Transverse colon (tissue), 4 donors: ENCODE results near the gene SCN9A. TPM values are rescaled to one million over a fixed set of nuclear protein-coding genes. Genes with fewer than 3 reads are reported as not detected.

Source experiments
- DNase-seq: peaks from one replicate; pipeline ENCODE4 v3.0.0-alpha.2; 2019
- H3K27ac ChIP-seq, 4 donors: fragments of 200-600 bp; sonication (generic); 2 replicates each; pipeline ENCODE4 v1.5.1; 2016 to 2018; ENCODE audit warnings: inconsistent platforms in 4 of 4
- H3K27me3 ChIP-seq: fragments of 200-600 bp; sonication (generic); 2 replicates; pipeline ENCODE4 v1.5.1; 2017; ENCODE audit warnings: inconsistent platforms
- H3K36me3 ChIP-seq, 4 donors: fragments of 200-600 bp; sonication (generic); 2 replicates each; pipeline ENCODE4 v1.5.1; 2017 to 2019; ENCODE audit warnings: inconsistent platforms in 4 of 4
- H3K4me1 ChIP-seq, 4 donors: fragments of 200-600 bp; sonication (generic); 2 replicates each; pipeline ENCODE4 v1.5.1; 2017 to 2020; ENCODE audit warnings: inconsistent platforms in 4 of 4
- H3K4me3 ChIP-seq, 4 donors: fragments of 200-600 bp; sonication (generic); 1 replicate in 1 of 4; 2 replicates in 3 of 4; pipeline versions ENCODE4 v1.5.1 to v1.6.1; 2017 to 2019; ENCODE audit warnings: inconsistent platforms in 4 of 4
- H3K9me3 ChIP-seq, 2 donors: fragments of 200-600 bp; sonication (generic); 2 replicates each; pipeline ENCODE4 v1.5.1; 2017 to 2019; ENCODE audit warnings: inconsistent platforms in 2 of 2
- EP300 ChIP-seq: sonication (generic); formaldehyde crosslinking; IDR thresholded peaks from one replicate; pipeline ENCODE4 v1.6.1; 2017; ENCODE audit warnings: antibody characterized with exemption, low read depth
- POLR2A ChIP-seq: fragments of 450-650 bp; IDR thresholded peaks from one replicate; pipeline ENCODE4 v1.6.1; 2016; ENCODE audit warnings: antibody characterized with exemption, mild to moderate bottlenecking, moderate library complexity
- POLR2AphosphoS5 ChIP-seq, 3 donors: sonication (generic); formaldehyde crosslinking; IDR thresholded peaks; one replicate each; pipeline ENCODE4 v1.6.1; 2016; ENCODE audit warnings: antibody characterized with exemption in 3 of 3
- WGBS, 2 donors: methylation state at CpG; one replicate each; pipeline ENCODE4 v1.1.5; 2018; ENCODE audit warnings: low coverage in 1 of 2; 5-methylcytosine and 5-hydroxymethylcytosine counted together
- in situ Hi-C, 4 donors: fragments of 200-750 bp; cut with MboI; loops; one replicate each; pipeline versions ENCODE4 v1.15.0 to v1.15.1; 2017; ENCODE audit warnings: low sequenced_read_pairs in 3 of 4, low pct_ligation_motif_present in 1 of 4, low pct_unique_long_range_greater_than_20kb in 1 of 4
- intact Hi-C: fragments of 100-400 bp; cut with DNase I; formaldehyde crosslinking; loops from one replicate; pipeline ENCODE4 v1.15.1; 2023; ENCODE audit warnings: low total_unique reads
- total RNA-seq, 4 donors: library from RNA; depleted of rRNA; stranded (reverse); fragments of >200 nt; gene quantifications; one replicate each; pipeline ENCODE4 v1.1.0, GENCODE V29; 2016
- TF ChIP-seq, protein P1 (sequence below), 5 experiments: fragments of 200-600 bp in 3 of 5; fragments of 450-650 bp in 2 of 5; sonication (generic) in 3 of 5; IDR thresholded peaks; 1 replicate in 2 of 5; 2 replicates in 3 of 5; pipeline ENCODE4 v1.5.1; 2016 to 2017; ENCODE audit warnings: antibody characterized with exemption in 5 of 5, inconsistent platforms in 3 of 5, mild to moderate bottlenecking in 2 of 5, moderate library complexity in 1 of 5

SCN9A gene
- total RNA-seq, 4 donors from 2014 or later: 13.1 to 35.8 (median 24.5) TPM

DNA sequence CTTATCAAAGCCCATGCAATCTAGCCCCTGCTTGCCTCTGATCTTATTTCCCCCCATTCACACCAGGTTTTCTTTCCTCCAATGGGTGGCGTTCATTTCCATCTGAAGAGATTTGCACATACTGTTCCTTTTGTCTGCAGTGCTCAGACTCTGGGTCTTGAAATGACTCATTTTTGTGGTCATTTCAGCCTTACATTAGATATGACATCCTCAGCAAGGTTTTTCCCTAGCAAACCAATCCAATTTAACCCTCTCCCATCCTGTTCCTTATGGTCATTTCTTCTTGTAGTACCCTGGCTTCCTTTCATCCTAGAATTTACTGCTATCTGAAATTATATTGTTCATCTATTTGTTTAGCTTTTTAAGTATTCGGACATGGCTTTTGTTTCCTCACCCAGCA is 205.4 kb downstream of the SCN9A start:
- in situ Hi-C loops: no loop called here
- TF ChIP-seq EP300 (no peak), POLR2A (no peak), POLR2AphosphoS5 (IDR thresholded peaks at IDR 0.05) (no peak)
- TF ChIP-seq, protein P1, sequence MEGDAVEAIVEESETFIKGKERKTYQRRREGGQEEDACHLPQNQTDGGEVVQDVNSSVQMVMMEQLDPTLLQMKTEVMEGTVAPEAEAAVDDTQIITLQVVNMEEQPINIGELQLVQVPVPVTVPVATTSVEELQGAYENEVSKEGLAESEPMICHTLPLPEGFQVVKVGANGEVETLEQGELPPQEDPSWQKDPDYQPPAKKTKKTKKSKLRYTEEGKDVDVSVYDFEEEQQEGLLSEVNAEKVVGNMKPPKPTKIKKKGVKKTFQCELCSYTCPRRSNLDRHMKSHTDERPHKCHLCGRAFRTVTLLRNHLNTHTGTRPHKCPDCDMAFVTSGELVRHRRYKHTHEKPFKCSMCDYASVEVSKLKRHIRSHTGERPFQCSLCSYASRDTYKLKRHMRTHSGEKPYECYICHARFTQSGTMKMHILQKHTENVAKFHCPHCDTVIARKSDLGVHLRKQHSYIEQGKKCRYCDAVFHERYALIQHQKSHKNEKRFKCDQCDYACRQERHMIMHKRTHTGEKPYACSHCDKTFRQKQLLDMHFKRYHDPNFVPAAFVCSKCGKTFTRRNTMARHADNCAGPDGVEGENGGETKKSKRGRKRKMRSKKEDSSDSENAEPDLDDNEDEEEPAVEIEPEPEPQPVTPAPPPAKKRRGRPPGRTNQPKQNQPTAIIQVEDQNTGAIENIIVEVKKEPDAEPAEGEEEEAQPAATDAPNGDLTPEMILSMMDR (IDR thresholded peaks at IDR 0.05): no peak
- WGBS, 2 donors: 65 to 72% methylated on average over 2 of the region's 2 CpGs

GRCh38 chr2:166167449-166167848 is 208.3 kb downstream of the SCN9A start:
- in situ Hi-C loops (no loop called here), intact Hi-C loops (no loop called here)
- no peak overlapping the region for H3K4me3 ChIP-seq
- 43 to 61% methylated on average over 2 of the region's 2 CpGs for WGBS, 2 donors
- H3K4me1 ChIP-seq: no peaks in the 10 kb centered on the region
- H3K36me3 ChIP-seq: no peaks in the 10 kb centered on the region
- H3K27ac ChIP-seq: no peak overlapping the region
- no peaks in the 10 kb centered on the region for H3K9me3 ChIP-seq
- DNase-seq: no peak
- no peaks in the 10 kb centered on the region for H3K27me3 ChIP-seq
- TF ChIP-seq EP300 (no peak), POLR2AphosphoS5 (IDR thresholded peaks at IDR 0.05) (no peak), POLR2A (no peak)
- TF ChIP-seq, protein P1 (IDR thresholded peaks at IDR 0.05): no peak

More for the DNA sequence above, 205.4 kb downstream of the SCN9A start:
- H3K9me3 ChIP-seq: no peaks in the 10 kb centered on the region
- H3K36me3 ChIP-seq: no peaks in the 10 kb centered on the region
- H3K4me3 ChIP-seq: no peak overlapping the region
- intact Hi-C loops: no loop called here
- H3K4me1 ChIP-seq: no peaks in the 10 kb centered on the region
- no peaks in the 10 kb centered on the region for H3K27me3 ChIP-seq
- no peak for DNase-seq
- H3K27ac ChIP-seq: no peak overlapping the region

GRCh38 chr2:166163775-166164174 is 212.0 kb downstream of the SCN9A start:
- Histone ChIP-seq H3K4me3 (no peak overlapping the region), H3K9me3 (no peaks in the 10 kb centered on the region), H3K27me3 (no peaks in the 10 kb centered on the region), H3K27ac (no peak overlapping the region), H3K4me1 (no peaks in the 10 kb centered on the region), H3K36me3 (no peaks in the 10 kb centered on the region)
- intact Hi-C loops (no loop called here), in situ Hi-C loops (no loop called here)
- TF ChIP-seq EP300: no peak
- no peak for TF ChIP-seq POLR2AphosphoS5 (IDR thresholded peaks at IDR 0.05)
- no peak for TF ChIP-seq POLR2A
- TF ChIP-seq, protein P1 (IDR thresholded peaks at IDR 0.05): no peak
- no peak for DNase-seq
- 36 to 40% methylated on average over 2 of the region's 2 CpGs for WGBS, 2 donors

GRCh38 chr2:166158546-166158945 is 217.2 kb downstream of the SCN9A start:
- in situ Hi-C loops (no loop called here), intact Hi-C loops (no loop called here)
- H3K9me3 ChIP-seq: no peaks in the 10 kb centered on the region
- H3K27ac ChIP-seq: no peak overlapping the region
- H3K27me3 ChIP-seq: no peaks in the 10 kb centered on the region
- no peak overlapping the region for H3K4me3 ChIP-seq
- DNase-seq: no peak
- no peaks in the 10 kb centered on the region for H3K4me1 ChIP-seq
- no peaks in the 10 kb centered on the region for H3K36me3 ChIP-seq
- TF ChIP-seq, protein P1 (IDR thresholded peaks at IDR 0.05): no peak
- TF ChIP-seq POLR2AphosphoS5 (IDR thresholded peaks at IDR 0.05): no peak
- no peak for TF ChIP-seq POLR2A
- TF ChIP-seq EP300: no peak
- WGBS, 2 donors: 67 to 71% methylated on average over 1 to 2 of the region's 2 CpGs
